ENCODE data around the gene POLR1D. TPM values are rescaled to one million over a fixed set of nuclear protein-coding genes. Genes with fewer than 3 reads are reported as not detected.

The POLR1D gene
- total RNA-seq, 2 experiments from 2014 or later: 132 to 142 TPM

DNA sequence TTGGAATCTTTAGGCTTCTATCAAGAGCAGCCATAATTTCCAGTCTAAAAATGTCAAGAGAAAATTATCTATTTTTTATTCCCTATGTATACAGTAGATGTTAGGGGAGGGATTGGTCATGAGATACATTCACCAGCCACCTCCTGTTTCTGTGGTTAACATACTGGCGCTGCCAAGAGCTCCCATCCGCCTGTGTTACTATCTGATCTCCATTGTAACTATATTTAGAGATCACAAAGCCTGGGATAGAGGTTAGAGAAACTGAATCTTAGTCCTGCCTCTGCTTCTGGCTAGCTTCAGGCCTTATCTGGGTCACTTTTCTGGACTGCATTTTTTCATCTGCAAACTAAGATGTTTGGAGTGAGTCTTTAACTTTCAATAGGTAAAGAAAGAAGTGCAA is 46.3 kb downstream of the POLR1D start:
- Mint-ChIP-seq H3K9me3 (peaks cover 1% of the 10 kb centered on the region), H3K4me3 (no peak overlapping the region), H3K27me3 (ENCODE audit: low read depth) (no peaks in the 10 kb centered on the region), H3K4me1 (ENCODE audit: low read depth) (no peaks in the 10 kb centered on the region), H3K36me3 (ENCODE audit: low read depth) (peaks cover 8% of the 10 kb centered on the region), H3K27ac (no peak overlapping the region)
- intact Hi-C loops (cut with micrococcal nuclease): no loop called here
- CTCF ChIA-PET: interaction anchor here (0.6 to 1.4 kb wide), 2 partner anchors 163 to 294 kb away, joined by 3 read pairs; no protein-coding TSS in a partner anchor
- DNase-seq: no peak

DNA sequence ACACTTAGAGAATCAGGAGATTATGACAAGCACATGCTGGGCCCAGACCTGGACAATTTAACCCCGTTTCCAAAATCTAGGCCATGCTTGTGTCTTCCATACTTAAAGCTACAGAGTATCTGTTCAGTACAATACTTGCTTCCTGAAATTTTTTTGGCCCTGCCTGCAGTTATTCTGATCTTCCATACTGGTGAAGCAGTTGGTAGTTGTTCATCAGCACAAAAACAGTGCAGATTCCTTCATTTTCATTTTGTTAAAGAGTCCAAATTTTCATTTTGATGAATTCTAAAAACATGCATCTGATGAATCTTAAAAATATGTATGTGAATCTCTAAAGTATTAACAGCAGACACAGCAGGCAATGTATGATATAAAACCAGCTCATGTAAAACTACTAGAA is 49.2 kb downstream of the POLR1D start:
- H3K4me3 Mint-ChIP-seq: no peak overlapping the region
- intact Hi-C loops (cut with micrococcal nuclease): no loop called here
- no peaks in the 10 kb centered on the region for H3K4me1 Mint-ChIP-seq (ENCODE audit: low read depth)
- H3K36me3 Mint-ChIP-seq (ENCODE audit: low read depth): peaks cover 3% of the 10 kb centered on the region
- DNase-seq: no peak
- H3K27me3 Mint-ChIP-seq (ENCODE audit: low read depth): no peaks in the 10 kb centered on the region
- CTCF ChIA-PET: interaction anchor here (0.7 kb wide), 1 partner anchor 733 kb away, joined by 3 read pairs; no protein-coding TSS in a partner anchor
- H3K9me3 Mint-ChIP-seq: peaks cover 1% of the 10 kb centered on the region
- no peak overlapping the region for H3K27ac Mint-ChIP-seq

GRCh38 chr13:27672025-27672424 is 50.3 kb downstream of the POLR1D start:
- CTCF ChIA-PET: no interaction called here
- H3K27me3 Mint-ChIP-seq (ENCODE audit: low read depth): no peaks in the 10 kb centered on the region

More at GRCh38 chr13:27672025-27672424, 50.3 kb downstream of the POLR1D start:
- intact Hi-C loops (cut with micrococcal nuclease): no loop called here
- no peak for DNase-seq
- H3K4me3 Mint-ChIP-seq: no peak overlapping the region
- no peak overlapping the region for H3K27ac Mint-ChIP-seq
- no peaks in the 10 kb centered on the region for H3K4me1 Mint-ChIP-seq (ENCODE audit: low read depth)
- H3K9me3 Mint-ChIP-seq: peaks cover 1% of the 10 kb centered on the region
- no peaks in the 10 kb centered on the region for H3K36me3 Mint-ChIP-seq (ENCODE audit: low read depth)

Other genes with a start within 250 kb of the POLR1D start
- 100 to 1,000 TPM; 303 to 314 TPM for gene GTF3A, start 197.3 kb upstream of the POLR1D start, total RNA-seq
- gene MTIF3, start 171.3 kb upstream of the POLR1D start, total RNA-seq: 10 to 100 TPM; 34.0 to 42.1 TPM
- gene LNX2, start 1.4 kb upstream of the POLR1D start, total RNA-seq: 1 to 10 TPM; 5.8 to 6.4 TPM
- not detected for gene GSX1, start 170.6 kb downstream of the POLR1D start, total RNA-seq

All from activated naive CD4-positive, alpha-beta T cell treated with anti-CD3 and anti-CD28 coated beads for 36 hours (primary cell).